ENCODE data around the gene FERMT2.

DNA sequence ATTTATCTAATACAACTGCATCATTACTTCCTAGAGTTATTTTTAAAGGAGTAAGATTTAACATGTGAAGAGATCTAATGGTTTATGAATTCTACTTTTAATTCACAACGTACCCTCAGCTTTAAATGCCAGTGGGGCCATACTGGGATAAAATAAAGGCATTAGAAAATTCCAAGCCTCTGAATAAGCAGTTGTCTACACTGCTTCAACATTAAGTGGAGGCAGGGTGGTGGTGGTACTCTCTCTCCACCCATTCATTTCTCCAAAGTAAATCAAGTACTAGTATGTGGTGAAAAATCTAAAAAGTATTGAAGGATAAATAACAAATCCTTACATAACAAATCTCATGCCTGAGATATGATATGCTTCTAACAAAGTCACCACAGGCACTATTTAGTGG is 52.4 kb downstream of the FERMT2 start:
- TF ChIP-seq, protein P1, sequence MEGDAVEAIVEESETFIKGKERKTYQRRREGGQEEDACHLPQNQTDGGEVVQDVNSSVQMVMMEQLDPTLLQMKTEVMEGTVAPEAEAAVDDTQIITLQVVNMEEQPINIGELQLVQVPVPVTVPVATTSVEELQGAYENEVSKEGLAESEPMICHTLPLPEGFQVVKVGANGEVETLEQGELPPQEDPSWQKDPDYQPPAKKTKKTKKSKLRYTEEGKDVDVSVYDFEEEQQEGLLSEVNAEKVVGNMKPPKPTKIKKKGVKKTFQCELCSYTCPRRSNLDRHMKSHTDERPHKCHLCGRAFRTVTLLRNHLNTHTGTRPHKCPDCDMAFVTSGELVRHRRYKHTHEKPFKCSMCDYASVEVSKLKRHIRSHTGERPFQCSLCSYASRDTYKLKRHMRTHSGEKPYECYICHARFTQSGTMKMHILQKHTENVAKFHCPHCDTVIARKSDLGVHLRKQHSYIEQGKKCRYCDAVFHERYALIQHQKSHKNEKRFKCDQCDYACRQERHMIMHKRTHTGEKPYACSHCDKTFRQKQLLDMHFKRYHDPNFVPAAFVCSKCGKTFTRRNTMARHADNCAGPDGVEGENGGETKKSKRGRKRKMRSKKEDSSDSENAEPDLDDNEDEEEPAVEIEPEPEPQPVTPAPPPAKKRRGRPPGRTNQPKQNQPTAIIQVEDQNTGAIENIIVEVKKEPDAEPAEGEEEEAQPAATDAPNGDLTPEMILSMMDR (IDR thresholded peaks at IDR 0.05): no peak
- no peak for TF ChIP-seq EZH2 (IDR thresholded peaks at IDR 0.05)
- TF ChIP-seq EZH2phosphoT487 (IDR thresholded peaks at IDR 0.05): no peak

Measured in neural progenitor cell (in vitro differentiated cells).